ENCODE results near the gene KIAA2012.

The KIAA2012 gene

GRCh38 chr2:202037086-202037485 is 36.0 kb upstream of the KIAA2012 start:
- DNase-seq (ENCODE audit: low read depth) = no peak
- TF ChIP-seq CTCF (conservative IDR thresholded peaks at IDR 0.05; ENCODE audit: low read depth, low read length) = no peak
- peak overlapping the region; percentile 44 for H3K4me3 ChIP-seq (ENCODE audit: low read depth, low read length)

- DNase-seq (ENCODE audit: low read depth) = peak; percentile 36
- TF ChIP-seq CTCF (conservative IDR thresholded peaks at IDR 0.05; ENCODE audit: low read depth, low read length) = no peak
- H3K4me3 ChIP-seq (ENCODE audit: low read depth, low read length) = no peak overlapping the region
These were observed 34.4 kb upstream of the KIAA2012 start for GRCh38 chr2:202038471-202039277.

- H3K4me3 ChIP-seq (ENCODE audit: low read depth, low read length) = no peak overlapping the region
- no peak for DNase-seq (ENCODE audit: low read depth)
- TF ChIP-seq CTCF (conservative IDR thresholded peaks at IDR 0.05; ENCODE audit: low read depth, low read length) = no peak
These were observed 33.6 kb upstream of the KIAA2012 start for GRCh38 chr2:202039278-202040078.

GRCh38 chr2:202040079-202040844 is 32.8 kb upstream of the KIAA2012 start:
- DNase-seq (ENCODE audit: low read depth) = no peak
- no peak for TF ChIP-seq CTCF (conservative IDR thresholded peaks at IDR 0.05; ENCODE audit: low read depth, low read length)
- no peak overlapping the region for H3K4me3 ChIP-seq (ENCODE audit: low read depth, low read length)

- no peak overlapping the region for H3K4me3 ChIP-seq (ENCODE audit: low read depth, low read length)
- TF ChIP-seq CTCF (conservative IDR thresholded peaks at IDR 0.05; ENCODE audit: low read depth, low read length) = no peak
- no peak for DNase-seq (ENCODE audit: low read depth)
These were observed 30.6 kb upstream of the KIAA2012 start for GRCh38 chr2:202042444-202042843.

- H3K4me3 ChIP-seq (ENCODE audit: low read depth, low read length) = no peak overlapping the region
- no peak for TF ChIP-seq CTCF (conservative IDR thresholded peaks at IDR 0.05; ENCODE audit: low read depth, low read length)
- DNase-seq (ENCODE audit: low read depth) = no peak
These were observed 29.6 kb upstream of the KIAA2012 start for GRCh38 chr2:202043475-202043874.
